K562 (cell line): ENCODE measurements around the gene MRPL22. TPM values are rescaled to one million over a fixed set of nuclear protein-coding genes. Genes with fewer than 3 reads are reported as not detected.

Experiments
- ADNP ChIP-seq: fragments of 200-800 bp; sonication (Bioruptor generic); IDR thresholded peaks from 2 replicates; pipeline ENCODE4 v1.6.1; 2016; ENCODE audit warnings: missing genetic modification characterization, missing compliant biosample characterization
- ATF7 ChIP-seq: fragments of 450-650 bp; IDR thresholded peaks from 2 replicates; pipeline ENCODE4 v1.7.1; 2014; ENCODE audit warnings: mild to moderate bottlenecking, moderate library complexity
- BRF1 ChIP-seq: IDR thresholded peaks from 3 replicates; pipeline ENCODE4 v1.6.1; 2011; ENCODE audit warnings: borderline replicate concordance, mild to moderate bottlenecking; ENCODE audit not compliant: insufficient read length; ENCODE audit errors: extremely low read depth
- CBFA2T2 ChIP-seq: fragments of 450-650 bp; conservative IDR thresholded peaks from 2 replicates; pipeline ENCODE4 v1.6.1; 2017; ENCODE audit warnings: mild to moderate bottlenecking
- CBX1 ChIP-seq: sonication (generic); IDR thresholded peaks from 2 replicates; pipeline ENCODE4 v1.6.1; 2016; ENCODE audit warnings: antibody characterized with exemption, low read depth, mild to moderate bottlenecking
- GTF2A2 ChIP-seq: IDR thresholded peaks from 2 replicates; pipeline ENCODE4 v1.6.1; 2016; ENCODE audit warnings: mild to moderate bottlenecking, missing genetic modification characterization, missing compliant biosample characterization
- HDGF ChIP-seq: fragments of 450-650 bp; IDR thresholded peaks from 2 replicates; pipeline ENCODE4 v1.6.1; 2016
- KHSRP ChIP-seq: fragments of 450-650 bp; IDR thresholded peaks from 2 replicates; pipeline ENCODE4 v1.6.1; 2017
- MED1 ChIP-seq: sonication (generic); formaldehyde crosslinking; IDR thresholded peaks from 2 replicates; pipeline ENCODE4 v1.8.1; 2023; ENCODE audit warnings: missing genetic modification reagents, borderline replicate concordance
- MYNN ChIP-seq, 2 experiments: sonication (generic); formaldehyde crosslinking in 1 of 2; IDR thresholded peaks; 2 replicates each; pipeline versions ENCODE4 v1.5.0 to v1.6.1; 2016 to 2020; ENCODE audit warnings: antibody characterized with exemption in 1 of 2, missing genetic modification reagents in 1 of 2
- POLR2B ChIP-seq: fragments of 450-650 bp; IDR thresholded peaks from 2 replicates; pipeline ENCODE4 v1.6.1; 2018; ENCODE audit warnings: low read depth; ENCODE audit not compliant: partially characterized antibody
- STAT5A ChIP-seq: IDR thresholded peaks from 2 replicates; pipeline ENCODE4 v1.6.1; 2012; ENCODE audit warnings: low read length, inconsistent platforms, borderline replicate concordance
- TCFL5 ChIP-seq: fragments of 250-450 bp; sonication (Bioruptor Pico); conservative IDR thresholded peaks from 2 replicates; pipeline ENCODE4 v1.6.1; 2021; ENCODE audit warnings: mild to moderate bottlenecking, moderate library complexity, matching md5 sums
- U2AF1 ChIP-seq: fragments of 200-400 bp; formaldehyde crosslinking; optimal IDR thresholded peaks from 2 replicates; pipeline ENCODE3; 2017; ENCODE audit warnings: mild to moderate bottlenecking, low read depth, low read length, moderate library complexity
- ZNF311 ChIP-seq: fragments of 250-450 bp; sonication (Bioruptor Pico); IDR thresholded peaks from 2 replicates; pipeline ENCODE4 v1.4.0; 2020; ENCODE audit warnings: mild to moderate bottlenecking, moderate library complexity
- ZNF780A ChIP-seq: fragments of 250-450 bp; sonication (Bioruptor Pico); IDR thresholded peaks from 2 replicates; pipeline ENCODE4 v1.5.0; 2021; ENCODE audit warnings: mild to moderate bottlenecking
- polyA plus RNA-seq, 8 experiments: library from polyadenylated mRNA; depleted of rRNA in 4 of 8; stranded (reverse) in 5 of 8; unstranded in 3 of 8; fragments of >200 nt; fragmentation: Nextera tagmentation in 2 of 8; fragmentation: Illumina TruSeq in 1 of 8; extraction: Ambion mirVana in 2 of 8; extraction: Trizol in 1 of 8; gene quantifications; 2 replicates each; pipeline versions ENCODE4 v1.2.1 to v1.2.3, GENCODE V29; 2011 to 2014; ENCODE audit warnings: inconsistent platforms in 1 of 8, missing spikeins in 1 of 8
- total RNA-seq, 7 experiments: library from RNA; depleted of rRNA in 6 of 7; stranded (reverse); fragments of >200 nt in 6 of 7; fragmentation: Illumina TruSeq in 2 of 7; extraction: Trizol in 2 of 7; gene quantifications; 2 replicates each; pipeline versions ENCODE4 v1.2.1 to v1.2.3, GENCODE V29; 2011 to 2021; ENCODE audit warnings: low replicate concordance in 1 of 7
- TF ChIP-seq, protein P1 (sequence below), 2 experiments: fragments of 450-650 bp; IDR thresholded peaks; 2 replicates each; pipeline ENCODE4 v1.6.1; 2018; ENCODE audit warnings: mild to moderate bottlenecking in 2 of 2, low read depth in 1 of 2; ENCODE audit not compliant: partially characterized antibody in 2 of 2
- TF ChIP-seq, protein P2 (sequence below): sonication (generic); formaldehyde crosslinking; IDR thresholded peaks from 2 replicates; pipeline ENCODE4 v1.8.1; 2023; ENCODE audit warnings: mild to moderate bottlenecking, missing genetic modification reagents
- TF ChIP-seq, protein P3 (sequence below): sonication (generic); formaldehyde crosslinking; IDR thresholded peaks from 2 replicates; pipeline ENCODE4 v1.8.1; 2023; ENCODE audit warnings: mild to moderate bottlenecking, missing genetic modification reagents
- TF ChIP-seq, protein P4 (sequence below): fragments of 250-450 bp; sonication (Bioruptor Pico); IDR thresholded peaks from 2 replicates; pipeline ENCODE4 v1.5.1; 2021; ENCODE audit warnings: mild to moderate bottlenecking

The MRPL22 gene
- total and polyA plus RNA-seq, 9 of the 15 experiments (the other 6 are each of a cell fraction or from before 2014, with no cell fraction given) = 41.1 to 424 (median 102) TPM

DNA sequence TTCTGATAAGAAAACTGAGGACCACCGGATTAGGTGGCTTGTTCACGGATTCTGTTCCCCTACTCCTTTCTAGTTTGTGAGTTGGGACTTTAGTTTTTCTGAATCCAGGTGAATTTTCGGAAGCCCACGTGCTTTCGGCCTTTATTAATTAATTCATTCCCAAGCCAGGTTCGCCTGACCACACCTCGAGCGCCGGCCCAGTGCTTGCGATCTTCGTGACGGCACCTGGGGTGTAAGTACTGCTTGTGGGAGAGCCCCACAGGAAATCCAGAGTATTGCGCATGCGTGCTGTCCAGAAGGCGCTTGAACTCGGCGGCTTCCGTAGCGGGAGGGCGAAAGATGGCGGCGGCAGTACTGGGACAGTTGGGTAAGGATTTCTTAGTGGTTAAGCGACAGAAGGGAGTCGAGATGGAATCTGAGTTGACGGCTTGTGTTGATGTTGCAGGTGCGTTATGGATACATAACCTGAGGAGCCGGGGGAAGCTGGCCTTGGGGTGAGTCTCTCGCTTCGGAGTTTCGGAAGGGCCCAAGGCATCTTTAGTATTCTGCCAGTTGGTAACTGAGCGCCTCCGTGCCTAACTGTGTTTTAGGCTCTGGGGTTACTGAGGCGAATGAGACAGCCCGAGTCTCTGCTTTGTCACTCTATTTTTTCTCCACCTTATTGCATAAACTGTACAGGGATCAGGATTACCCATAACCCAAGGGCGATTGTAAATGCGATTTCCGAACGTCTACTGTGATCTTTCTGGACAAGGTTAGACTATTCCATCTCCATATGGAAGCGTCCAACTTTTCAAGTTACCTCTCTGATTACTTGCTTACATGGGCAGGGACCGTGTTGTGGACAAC lies at the start of gene MRPL22 (continued):
- TF ChIP-seq, protein P1, sequence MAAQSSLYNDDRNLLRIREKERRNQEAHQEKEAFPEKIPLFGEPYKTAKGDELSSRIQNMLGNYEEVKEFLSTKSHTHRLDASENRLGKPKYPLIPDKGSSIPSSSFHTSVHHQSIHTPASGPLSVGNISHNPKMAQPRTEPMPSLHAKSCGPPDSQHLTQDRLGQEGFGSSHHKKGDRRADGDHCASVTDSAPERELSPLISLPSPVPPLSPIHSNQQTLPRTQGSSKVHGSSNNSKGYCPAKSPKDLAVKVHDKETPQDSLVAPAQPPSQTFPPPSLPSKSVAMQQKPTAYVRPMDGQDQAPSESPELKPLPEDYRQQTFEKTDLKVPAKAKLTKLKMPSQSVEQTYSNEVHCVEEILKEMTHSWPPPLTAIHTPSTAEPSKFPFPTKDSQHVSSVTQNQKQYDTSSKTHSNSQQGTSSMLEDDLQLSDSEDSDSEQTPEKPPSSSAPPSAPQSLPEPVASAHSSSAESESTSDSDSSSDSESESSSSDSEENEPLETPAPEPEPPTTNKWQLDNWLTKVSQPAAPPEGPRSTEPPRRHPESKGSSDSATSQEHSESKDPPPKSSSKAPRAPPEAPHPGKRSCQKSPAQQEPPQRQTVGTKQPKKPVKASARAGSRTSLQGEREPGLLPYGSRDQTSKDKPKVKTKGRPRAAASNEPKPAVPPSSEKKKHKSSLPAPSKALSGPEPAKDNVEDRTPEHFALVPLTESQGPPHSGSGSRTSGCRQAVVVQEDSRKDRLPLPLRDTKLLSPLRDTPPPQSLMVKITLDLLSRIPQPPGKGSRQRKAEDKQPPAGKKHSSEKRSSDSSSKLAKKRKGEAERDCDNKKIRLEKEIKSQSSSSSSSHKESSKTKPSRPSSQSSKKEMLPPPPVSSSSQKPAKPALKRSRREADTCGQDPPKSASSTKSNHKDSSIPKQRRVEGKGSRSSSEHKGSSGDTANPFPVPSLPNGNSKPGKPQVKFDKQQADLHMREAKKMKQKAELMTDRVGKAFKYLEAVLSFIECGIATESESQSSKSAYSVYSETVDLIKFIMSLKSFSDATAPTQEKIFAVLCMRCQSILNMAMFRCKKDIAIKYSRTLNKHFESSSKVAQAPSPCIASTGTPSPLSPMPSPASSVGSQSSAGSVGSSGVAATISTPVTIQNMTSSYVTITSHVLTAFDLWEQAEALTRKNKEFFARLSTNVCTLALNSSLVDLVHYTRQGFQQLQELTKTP (IDR thresholded peaks at IDR 0.05; ENCODE audit: low read depth in 1 of 2, partially characterized antibody in 2 of 2) = peak in 1 of 2 experiments; percentile 55
- no peak for TF ChIP-seq TCFL5 (CRISPR knock-in tag)
- TF ChIP-seq, protein P2, sequence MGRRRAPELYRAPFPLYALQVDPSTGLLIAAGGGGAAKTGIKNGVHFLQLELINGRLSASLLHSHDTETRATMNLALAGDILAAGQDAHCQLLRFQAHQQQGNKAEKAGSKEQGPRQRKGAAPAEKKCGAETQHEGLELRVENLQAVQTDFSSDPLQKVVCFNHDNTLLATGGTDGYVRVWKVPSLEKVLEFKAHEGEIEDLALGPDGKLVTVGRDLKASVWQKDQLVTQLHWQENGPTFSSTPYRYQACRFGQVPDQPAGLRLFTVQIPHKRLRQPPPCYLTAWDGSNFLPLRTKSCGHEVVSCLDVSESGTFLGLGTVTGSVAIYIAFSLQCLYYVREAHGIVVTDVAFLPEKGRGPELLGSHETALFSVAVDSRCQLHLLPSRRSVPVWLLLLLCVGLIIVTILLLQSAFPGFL (CRISPR knock-in tag) = peak; percentile 55; the same call in 1 of the 2 replicates
- TF ChIP-seq BRF1 = no peak
- TF ChIP-seq U2AF1 = no peak
- TF ChIP-seq ATF7 = peak; percentile 65
- TF ChIP-seq KHSRP = no peak
- no peak for TF ChIP-seq ZNF780A (CRISPR knock-in tag)
- TF ChIP-seq GTF2A2 = no peak
- no peak for TF ChIP-seq MED1 (CRISPR knock-in tag)
- no peak for TF ChIP-seq ADNP (tag)
- 0 out of 2 replicates have a peak, but pooled peaks have one; percentile 60 for TF ChIP-seq HDGF
- TF ChIP-seq, protein P3, sequence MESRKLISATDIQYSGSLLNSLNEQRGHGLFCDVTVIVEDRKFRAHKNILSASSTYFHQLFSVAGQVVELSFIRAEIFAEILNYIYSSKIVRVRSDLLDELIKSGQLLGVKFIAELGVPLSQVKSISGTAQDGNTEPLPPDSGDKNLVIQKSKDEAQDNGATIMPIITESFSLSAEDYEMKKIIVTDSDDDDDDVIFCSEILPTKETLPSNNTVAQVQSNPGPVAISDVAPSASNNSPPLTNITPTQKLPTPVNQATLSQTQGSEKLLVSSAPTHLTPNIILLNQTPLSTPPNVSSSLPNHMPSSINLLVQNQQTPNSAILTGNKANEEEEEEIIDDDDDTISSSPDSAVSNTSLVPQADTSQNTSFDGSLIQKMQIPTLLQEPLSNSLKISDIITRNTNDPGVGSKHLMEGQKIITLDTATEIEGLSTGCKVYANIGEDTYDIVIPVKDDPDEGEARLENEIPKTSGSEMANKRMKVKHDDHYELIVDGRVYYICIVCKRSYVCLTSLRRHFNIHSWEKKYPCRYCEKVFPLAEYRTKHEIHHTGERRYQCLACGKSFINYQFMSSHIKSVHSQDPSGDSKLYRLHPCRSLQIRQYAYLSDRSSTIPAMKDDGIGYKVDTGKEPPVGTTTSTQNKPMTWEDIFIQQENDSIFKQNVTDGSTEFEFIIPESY (CRISPR knock-in tag) = no peak
- peak; percentile 87 for TF ChIP-seq POLR2B
- TF ChIP-seq MYNN (IDR thresholded peaks at IDR 0.05) = no peak
- TF ChIP-seq MYNN (CRISPR knock-in tag; IDR thresholded peaks at IDR 0.05) = no peak
- no peak for TF ChIP-seq ZNF311
- no peak for TF ChIP-seq CBX1
- TF ChIP-seq CBFA2T2 = no peak
- TF ChIP-seq, protein P4, sequence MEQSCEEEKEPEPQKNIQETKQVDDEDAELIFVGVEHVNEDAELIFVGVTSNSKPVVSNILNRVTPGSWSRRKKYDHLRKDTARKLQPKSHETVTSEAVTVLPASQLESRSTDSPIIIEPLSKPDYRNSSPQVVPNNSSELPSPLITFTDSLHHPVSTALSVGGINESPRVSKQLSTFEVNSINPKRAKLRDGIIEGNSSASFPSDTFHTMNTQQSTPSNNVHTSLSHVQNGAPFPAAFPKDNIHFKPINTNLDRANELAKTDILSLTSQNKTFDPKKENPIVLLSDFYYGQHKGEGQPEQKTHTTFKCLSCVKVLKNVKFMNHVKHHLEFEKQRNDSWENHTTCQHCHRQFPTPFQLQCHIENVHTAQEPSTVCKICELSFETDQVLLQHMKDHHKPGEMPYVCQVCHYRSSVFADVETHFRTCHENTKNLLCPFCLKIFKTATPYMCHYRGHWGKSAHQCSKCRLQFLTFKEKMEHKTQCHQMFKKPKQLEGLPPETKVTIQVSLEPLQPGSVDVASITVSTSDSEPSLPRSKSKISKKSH (CRISPR knock-in tag) = no peak
- TF ChIP-seq STAT5A = no peak; the same call in 1 of the 2 replicates
